ENCODE data around the gene MYLK2. TPM values are rescaled to one million over a fixed set of nuclear protein-coding genes. Genes with fewer than 3 reads are reported as not detected.

The MYLK2 gene
- total and polyA plus RNA-seq, 2 of the 4 experiments (the other 2 are of a cell fraction), result 0.18 to 0.27 TPM

DNA sequence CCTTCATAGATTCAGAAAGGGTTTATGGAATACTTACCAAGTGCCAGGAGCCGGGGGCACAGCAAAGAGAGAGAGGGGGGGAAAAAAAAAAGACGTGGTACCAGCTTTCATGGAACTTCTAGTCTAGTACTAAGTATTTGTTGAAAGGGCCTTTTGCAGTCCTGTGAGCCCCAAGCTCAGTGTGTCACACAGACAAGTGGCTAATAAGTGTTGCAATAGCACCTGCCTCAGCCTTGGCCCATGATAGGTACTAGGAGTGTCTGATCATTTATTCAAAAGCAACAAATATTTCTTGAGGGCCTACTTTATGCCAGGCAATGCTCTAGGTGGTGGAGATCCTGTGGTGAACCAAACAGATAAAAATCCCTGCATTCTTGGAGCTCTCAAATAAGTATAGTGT lies 7.9 kb downstream of the MYLK2 start:
- Histone ChIP-seq H2BK15ac (ENCODE audit: low read depth, low read length) (no peak overlapping the region), H4K8ac (ENCODE audit: low read depth in 2 of 2, low read length in 2 of 2) (no peak overlapping the region), H3K27ac (ENCODE audit: insufficient read depth, low read length) (no peak overlapping the region), H3K4ac (ENCODE audit: low read depth, low read length) (no peak overlapping the region), H3K9me1 (ENCODE audit: insufficient read depth, low read length) (0 out of 2 replicates have a peak, but pooled peaks cover 3% of the 10 kb centered on the region), H2BK5ac (ENCODE audit: low read depth, low read length, poor library complexity, severe bottlenecking) (no peak overlapping the region), H3K18ac (ENCODE audit: low read depth, low read length) (no peak overlapping the region), H2BK20ac (ENCODE audit: low read depth, low read length) (no peak overlapping the region), H3K4me2 (ENCODE audit: low read depth, low read length) (no peak overlapping the region), H4K20me1 (ENCODE audit: insufficient read depth, low read length) (no peaks in the 10 kb centered on the region), H3K23ac (ENCODE audit: low read depth, low read length) (no peak overlapping the region), H3K4me3 (ENCODE audit: insufficient read depth, low read depth, low read length) (no peak overlapping the region), H3K56ac (ENCODE audit: extremely low read depth, insufficient read depth, low read length) (no peak overlapping the region), H4K91ac (ENCODE audit: insufficient read depth, low read depth, low read length) (no peak overlapping the region), H3K4me1 (ENCODE audit: control insufficient read depth, insufficient read depth, low read length) (no peaks in the 10 kb centered on the region), H2AK9ac (replicated peaks; ENCODE audit: low read depth, low read length, poor library complexity) (no peak overlapping the region), H2AFZ (replicated peaks; ENCODE audit: low read length, poor library complexity) (no peak overlapping the region), H3K36me3 (ENCODE audit: control insufficient read depth, insufficient read depth, low read length) (no peaks in the 10 kb centered on the region), H3K14ac (replicated peaks; ENCODE audit: low read depth, low read length) (no peak overlapping the region), H2AK5ac (ENCODE audit: low read depth, low read length) (no peak overlapping the region), H3K9me3 (ENCODE audit: control insufficient read depth, insufficient read depth, low read length) (no peaks in the 10 kb centered on the region), H4K5ac (ENCODE audit: low read depth, low read length) (no peak overlapping the region), H3K27me3 (ENCODE audit: control insufficient read depth, insufficient read depth, low read length) (peaks cover 5% of the 10 kb centered on the region), H2BK120ac (ENCODE audit: low read depth, low read length) (no peak overlapping the region), H3K9ac (ENCODE audit: low read depth, low read length) (no peak overlapping the region), H3K79me1 (ENCODE audit: low read depth in 1 of 2, low read length in 2 of 2) (no peaks in the 10 kb centered on the region; a peak in 1 of 4 replicates)
- in situ Hi-C loops (cut with MboI; ENCODE audit: low sequenced_read_pairs), result loop anchor here (10.0 to 25.0 kb wide), 3 partner anchors 128 to 835 kb away; partner anchors contain the start of genes C20orf203 and PDRG1
- 60% methylated on average over 1 of the region's 2 CpGs; no CpG with 5 or more reads in 1 of the 2 experiments for WGBS, 2 experiments (ENCODE audit: extremely low coverage in 2 of 2, insufficient read length in 1 of 2)
- intact Hi-C loops (cut with micrococcal nuclease), result no loop called here
- DNase-seq (no peak), ATAC-seq (ENCODE audit: low read depth) (no peak)
- TF ChIP-seq, protein P1, sequence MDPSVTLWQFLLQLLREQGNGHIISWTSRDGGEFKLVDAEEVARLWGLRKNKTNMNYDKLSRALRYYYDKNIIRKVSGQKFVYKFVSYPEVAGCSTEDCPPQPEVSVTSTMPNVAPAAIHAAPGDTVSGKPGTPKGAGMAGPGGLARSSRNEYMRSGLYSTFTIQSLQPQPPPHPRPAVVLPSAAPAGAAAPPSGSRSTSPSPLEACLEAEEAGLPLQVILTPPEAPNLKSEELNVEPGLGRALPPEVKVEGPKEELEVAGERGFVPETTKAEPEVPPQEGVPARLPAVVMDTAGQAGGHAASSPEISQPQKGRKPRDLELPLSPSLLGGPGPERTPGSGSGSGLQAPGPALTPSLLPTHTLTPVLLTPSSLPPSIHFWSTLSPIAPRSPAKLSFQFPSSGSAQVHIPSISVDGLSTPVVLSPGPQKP (IDR thresholded peaks at IDR 0.05; ENCODE audit: borderline replicate concordance, low read depth, low read length), result no peak
- TF ChIP-seq FOS (IDR thresholded peaks at IDR 0.05; ENCODE audit: low read depth, low read length) (no peak), CHD1 (IDR thresholded peaks at IDR 0.05; ENCODE audit: low read depth, low read length) (no peak), RFX5 (IDR thresholded peaks at IDR 0.05; ENCODE audit: low read depth, low read length) (no peak), POLR2A (IDR thresholded peaks at IDR 0.05; ENCODE audit: low read depth, low read length) (no peak), MXI1 (IDR thresholded peaks at IDR 0.05; ENCODE audit: borderline replicate concordance, low read depth, low read length) (no peak), BHLHE40 (IDR thresholded peaks at IDR 0.05; ENCODE audit: low read depth, low read length) (no peak)
- TF ChIP-seq, protein P2, sequence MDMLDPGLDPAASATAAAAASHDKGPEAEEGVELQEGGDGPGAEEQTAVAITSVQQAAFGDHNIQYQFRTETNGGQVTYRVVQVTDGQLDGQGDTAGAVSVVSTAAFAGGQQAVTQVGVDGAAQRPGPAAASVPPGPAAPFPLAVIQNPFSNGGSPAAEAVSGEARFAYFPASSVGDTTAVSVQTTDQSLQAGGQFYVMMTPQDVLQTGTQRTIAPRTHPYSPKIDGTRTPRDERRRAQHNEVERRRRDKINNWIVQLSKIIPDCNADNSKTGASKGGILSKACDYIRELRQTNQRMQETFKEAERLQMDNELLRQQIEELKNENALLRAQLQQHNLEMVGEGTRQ (IDR thresholded peaks at IDR 0.05; ENCODE audit: low read depth, low read length), result no peak
- TF ChIP-seq, protein P3, sequence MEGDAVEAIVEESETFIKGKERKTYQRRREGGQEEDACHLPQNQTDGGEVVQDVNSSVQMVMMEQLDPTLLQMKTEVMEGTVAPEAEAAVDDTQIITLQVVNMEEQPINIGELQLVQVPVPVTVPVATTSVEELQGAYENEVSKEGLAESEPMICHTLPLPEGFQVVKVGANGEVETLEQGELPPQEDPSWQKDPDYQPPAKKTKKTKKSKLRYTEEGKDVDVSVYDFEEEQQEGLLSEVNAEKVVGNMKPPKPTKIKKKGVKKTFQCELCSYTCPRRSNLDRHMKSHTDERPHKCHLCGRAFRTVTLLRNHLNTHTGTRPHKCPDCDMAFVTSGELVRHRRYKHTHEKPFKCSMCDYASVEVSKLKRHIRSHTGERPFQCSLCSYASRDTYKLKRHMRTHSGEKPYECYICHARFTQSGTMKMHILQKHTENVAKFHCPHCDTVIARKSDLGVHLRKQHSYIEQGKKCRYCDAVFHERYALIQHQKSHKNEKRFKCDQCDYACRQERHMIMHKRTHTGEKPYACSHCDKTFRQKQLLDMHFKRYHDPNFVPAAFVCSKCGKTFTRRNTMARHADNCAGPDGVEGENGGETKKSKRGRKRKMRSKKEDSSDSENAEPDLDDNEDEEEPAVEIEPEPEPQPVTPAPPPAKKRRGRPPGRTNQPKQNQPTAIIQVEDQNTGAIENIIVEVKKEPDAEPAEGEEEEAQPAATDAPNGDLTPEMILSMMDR (conservative IDR thresholded peaks at IDR 0.05; ENCODE audit: low read depth, low read length), result no peak
- BruUV-seq (replicated peaks), result no TSS peak
- POLR2A ChIA-PET (ENCODE audit: unreplicated experiment), result no interaction called here
- CTCF ChIA-PET, result no interaction called here
- dilution Hi-C loops (cut with HindIII; ENCODE audit: low sequenced_read_pairs, unreplicated experiment), result no loop called here

Measured in IMR-90 (cell line).